Heart left ventricle (tissue), 13 donors: ENCODE data around the gene ATP2B2.

Source experiments
- CTCF ChIP-seq, 12 donors: fragments of 200-600 bp; sonication (generic) in 4 of 12; IDR thresholded peaks; one replicate each; pipeline versions ENCODE4 v1.5.0 to v1.8.0; 2018 to 2022; ENCODE audit warnings: antibody characterized with exemption in 12 of 12, mild to moderate bottlenecking in 5 of 12
- POLR2A ChIP-seq, 2 donors: fragments of 450-650 bp; IDR thresholded peaks; one replicate each; pipeline ENCODE4 v1.6.1; 2017; ENCODE audit warnings: antibody characterized with exemption in 2 of 2, mild to moderate bottlenecking in 2 of 2, moderate library complexity in 2 of 2
- donor health status: ischemic (EF 13 %, LVEDD 7.1; RV severe dilation, severe dysfunction).
- donor health status: DM: no; HTN: yes; CAD: no.
- donor health status: DM: no; HTN: no; CAD: no.
- donor health status: ischemic (EF 25% LVEDD 6.9; RV normal size, moderate dysfunction).
- donor health status: ischemic (EF 25% LVEDD 5.7; RV mildly dilated, moderate dysfunction).
- donor health status: ischemic (EF 35%, LVEDD 5.7; RV mildly dilated, moderate dysfunction).
- donor health status: nonischemic (EF 11% LVEDD 7.7; RV severe dilation, severe dysfunction).
- donor health status: DM: yes; HTN: yes; CAD: no.
- donor health status: PGD.
- donor health status: ischemic (EF 29% LVEDD 5.4; RV normal size, mild dysfunction).
- donor health status: nonischemic (EF 23%, LVEDD 6.1; RV moderate dilation, normal function).

DNA sequence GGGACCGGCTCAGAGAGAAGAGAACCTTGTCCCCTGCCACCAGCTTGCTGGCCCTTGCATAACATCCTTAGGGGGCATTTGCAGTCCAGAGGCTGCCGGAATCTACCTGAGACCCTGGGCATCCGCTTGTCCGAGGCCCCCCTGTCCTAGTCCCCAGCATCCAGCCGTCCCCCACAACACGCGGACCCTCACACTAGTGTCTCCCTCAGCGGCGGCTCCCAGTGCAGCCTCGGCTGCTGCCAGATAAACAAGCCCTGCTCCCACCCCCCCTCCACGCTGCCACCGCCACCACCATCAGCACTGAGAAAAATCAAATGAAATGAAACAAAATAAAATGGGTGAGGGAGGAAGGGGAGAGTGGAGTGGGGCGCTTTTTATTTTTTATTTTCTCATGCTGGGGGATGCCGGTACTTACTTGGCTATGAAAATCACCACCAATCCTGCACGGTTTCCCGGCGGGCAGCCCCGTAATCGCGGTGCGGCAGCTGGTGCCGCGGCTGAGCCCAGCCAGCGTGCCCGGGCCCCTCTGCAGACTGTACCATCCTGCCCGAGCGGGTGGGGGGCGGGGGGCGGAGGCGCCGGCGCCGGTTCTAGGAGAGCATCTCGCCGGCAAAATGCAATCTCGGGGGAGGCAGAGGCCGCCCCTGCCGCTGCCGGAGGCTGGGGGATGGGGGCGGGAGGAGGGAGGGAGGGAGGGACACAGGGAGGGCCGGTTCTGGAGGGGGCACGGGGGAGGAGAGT, at the start of gene ATP2B2:
- TF ChIP-seq CTCF (IDR thresholded peaks at IDR 0.05) (no peak), POLR2A (IDR thresholded peaks at IDR 0.05) (no peak)
